DOHH2 (cell line): ENCODE data around the gene CBL.

Experiments
- CTCF ChIP-seq: fragments of 200-600 bp; sonication (generic); IDR thresholded peaks from one replicate; pipeline ENCODE4 v1.5.1; 2014; ENCODE audit warnings: antibody characterized with exemption, mild to moderate bottlenecking, low read depth, low read length; ENCODE audit not compliant: poor library complexity, severe bottlenecking
- EZH2phosphoT487 ChIP-seq: fragments of 200-600 bp; sonication (generic); IDR thresholded peaks from 2 replicates; pipeline ENCODE4 v1.6.1; 2017; ENCODE audit warnings: borderline replicate concordance, mild to moderate bottlenecking, antibody characterized with exemption, low read length, moderate library complexity, mixed read lengths

DNA sequence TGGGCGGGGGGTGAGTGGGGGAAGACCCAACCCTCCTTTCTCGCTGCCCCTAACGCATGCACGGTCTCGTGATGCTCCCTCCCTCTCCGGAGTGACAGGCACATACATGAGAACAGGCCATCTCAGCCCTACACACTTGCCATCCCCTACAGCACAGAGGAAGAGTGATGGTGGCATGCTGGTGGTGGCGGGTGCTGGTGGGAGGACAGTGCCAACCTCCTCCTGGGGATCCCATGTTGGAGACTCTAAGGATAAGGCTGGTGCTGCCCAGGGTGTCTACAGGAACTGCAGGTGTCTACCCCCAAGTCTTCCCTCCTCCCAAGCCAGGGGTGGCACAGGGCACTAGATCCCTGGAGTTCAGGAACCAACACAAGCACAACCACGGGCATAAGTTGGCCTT is 44.3 kb upstream of the CBL start:
- TF ChIP-seq CTCF (no peak), EZH2phosphoT487 (no peak)
